IPS-20b (cell line): Measurements from ENCODE around the gene SMIM9.

ENCODE experiments used
- H3K27ac ChIP-seq: one replicate; pipeline ENCODE4 v1.5.1; 2013; ENCODE audit warnings: low read length
- H3K27me3 ChIP-seq: 2 replicates; pipeline ENCODE4 v1.6.1; 2013; ENCODE audit warnings: mild to moderate bottlenecking, low read length, inconsistent platforms; ENCODE audit not compliant: insufficient read depth
- H3K36me3 ChIP-seq: 2 replicates; pipeline ENCODE4 v1.6.1; 2013; ENCODE audit warnings: low read depth, mild to moderate bottlenecking, inconsistent platforms, low read length, moderate library complexity; ENCODE audit not compliant: insufficient read depth
- H3K4me1 ChIP-seq: 2 replicates; pipeline ENCODE4 v1.6.1; 2013; ENCODE audit warnings: mild to moderate bottlenecking, control low read depth, inconsistent platforms, low read length, moderate library complexity; ENCODE audit not compliant: insufficient read depth
- H3K4me3 ChIP-seq: 2 replicates; pipeline ENCODE4 v1.5.1; 2013; ENCODE audit warnings: mild to moderate bottlenecking, low read length, inconsistent platforms
- H3K9ac ChIP-seq: 2 replicates; pipeline ENCODE4 v1.6.1; 2013; ENCODE audit warnings: low read depth, mild to moderate bottlenecking, inconsistent platforms, low read length, moderate library complexity
- H3K9me3 ChIP-seq: 2 replicates; pipeline ENCODE4 v1.6.1; 2013; ENCODE audit warnings: mild to moderate bottlenecking, low read depth, low read length, inconsistent platforms; ENCODE audit not compliant: insufficient read depth

The SMIM9 gene

DNA sequence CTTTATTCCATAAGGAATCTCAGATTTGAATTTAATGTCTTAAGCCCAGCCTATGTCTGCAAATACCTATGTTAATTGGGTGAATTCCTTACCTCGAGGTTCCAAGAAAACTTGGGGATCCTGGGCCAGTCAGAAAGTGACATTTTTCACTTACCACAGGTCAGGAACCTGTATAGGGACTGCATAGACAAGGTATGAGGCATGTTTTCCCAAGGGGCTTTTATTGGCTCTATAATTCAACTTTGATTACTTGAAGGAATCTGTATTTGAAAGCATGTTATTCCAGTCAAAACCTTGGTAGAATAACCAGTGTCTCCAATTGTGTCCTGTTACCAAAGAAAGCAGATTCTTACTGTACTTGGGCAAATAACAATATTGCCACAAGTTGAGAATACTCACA, 20.7 kb downstream of the SMIM9 start:
- no peak overlapping the region for H3K9ac ChIP-seq
- H3K36me3 ChIP-seq = no peaks in the 10 kb centered on the region
- peaks cover 9% of the 10 kb centered on the region; the same call in 1 of the 2 replicates for H3K4me1 ChIP-seq
- no peak overlapping the region for H3K4me3 ChIP-seq
- H3K9me3 ChIP-seq = no peaks in the 10 kb centered on the region; the same call in 1 of the 2 replicates
- H3K27me3 ChIP-seq = no peaks in the 10 kb centered on the region
- no peak overlapping the region for H3K27ac ChIP-seq

DNA sequence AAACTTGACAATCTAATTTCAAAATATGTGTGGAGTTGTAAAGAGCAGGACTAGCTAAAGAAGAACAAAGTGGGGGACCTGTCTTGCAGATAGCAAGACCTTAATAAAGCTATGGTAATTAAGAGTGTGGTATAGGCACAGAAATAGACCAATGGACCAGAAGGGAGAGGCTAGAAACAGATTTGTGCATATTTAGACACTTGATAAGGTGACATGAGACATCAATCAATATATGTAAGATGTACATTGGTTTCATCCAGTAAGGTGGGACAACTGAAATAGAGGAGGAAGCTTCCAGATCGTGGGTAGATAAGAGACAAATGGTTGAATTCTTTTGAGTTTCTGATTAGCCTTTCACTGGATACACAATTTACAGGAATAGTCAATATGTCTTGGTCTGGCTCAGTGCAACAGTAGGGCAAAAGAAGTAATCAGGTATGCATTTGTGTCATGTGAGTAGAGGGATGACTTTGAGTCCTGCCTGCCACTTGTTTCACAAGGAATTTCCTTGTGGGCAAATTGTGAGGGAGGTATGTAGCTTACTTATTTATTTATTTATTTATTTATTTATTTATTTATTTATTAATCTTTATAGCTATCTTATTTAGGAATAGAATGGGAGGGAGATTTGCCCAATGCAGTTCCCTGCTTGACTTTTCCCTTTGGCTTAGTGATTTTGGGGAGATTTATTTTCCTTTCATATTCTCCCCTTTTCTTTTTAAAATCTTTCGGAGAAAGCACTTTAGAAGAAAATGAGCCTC, 21.9 kb downstream of the SMIM9 start:
- H3K27me3 ChIP-seq = no peaks in the 10 kb centered on the region
- no peak overlapping the region for H3K27ac ChIP-seq
- no peaks in the 10 kb centered on the region; the same call in 1 of the 2 replicates for H3K9me3 ChIP-seq
- no peaks in the 10 kb centered on the region for H3K36me3 ChIP-seq
- peaks cover 9% of the 10 kb centered on the region; the same call in 1 of the 2 replicates for H3K4me1 ChIP-seq
- no peak overlapping the region for H3K4me3 ChIP-seq
- H3K9ac ChIP-seq = no peak overlapping the region

DNA sequence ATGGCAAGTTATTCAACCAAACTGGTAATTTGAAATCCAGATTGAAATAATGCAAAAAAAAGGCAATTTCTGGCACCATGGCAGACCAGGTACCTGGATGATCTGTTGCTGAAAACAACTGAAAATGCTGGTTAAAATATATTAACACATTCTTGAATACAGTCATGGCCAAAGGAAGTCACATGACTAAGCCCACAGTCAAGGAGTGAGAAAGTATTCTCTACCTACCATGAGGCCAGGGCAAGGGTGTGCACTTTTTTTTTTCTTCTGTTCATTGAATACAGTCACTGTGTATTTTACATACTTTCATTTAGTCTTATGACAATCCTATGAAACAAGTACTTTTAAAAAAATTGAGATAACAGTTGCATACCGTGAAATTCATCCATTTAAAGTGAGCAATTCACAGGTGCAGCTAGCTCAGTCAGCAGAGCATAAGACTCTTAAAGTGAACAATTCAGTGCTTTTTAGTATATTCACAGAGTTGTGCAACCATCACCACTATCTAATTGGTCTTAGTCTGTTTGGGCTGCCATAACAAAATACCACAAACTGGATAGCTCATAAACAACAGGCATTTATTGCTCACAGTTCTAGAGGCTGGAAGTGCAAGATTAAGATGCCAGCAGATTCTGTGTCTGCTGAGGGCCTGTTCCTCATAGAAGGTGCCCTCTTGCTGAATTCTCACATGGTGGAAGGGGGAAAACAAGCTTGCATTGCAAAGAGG, 24.4 kb downstream of the SMIM9 start:
- Histone ChIP-seq H3K27me3 (peaks cover 8% of the 10 kb centered on the region; the same call in 1 of the 2 replicates), H3K27ac (no peak overlapping the region), H3K36me3 (no peaks in the 10 kb centered on the region), H3K4me3 (no peak overlapping the region), H3K9me3 (no peaks in the 10 kb centered on the region), H3K4me1 (peaks cover 9% of the 10 kb centered on the region; the same call in 1 of the 2 replicates), H3K9ac (no peak overlapping the region)

DNA sequence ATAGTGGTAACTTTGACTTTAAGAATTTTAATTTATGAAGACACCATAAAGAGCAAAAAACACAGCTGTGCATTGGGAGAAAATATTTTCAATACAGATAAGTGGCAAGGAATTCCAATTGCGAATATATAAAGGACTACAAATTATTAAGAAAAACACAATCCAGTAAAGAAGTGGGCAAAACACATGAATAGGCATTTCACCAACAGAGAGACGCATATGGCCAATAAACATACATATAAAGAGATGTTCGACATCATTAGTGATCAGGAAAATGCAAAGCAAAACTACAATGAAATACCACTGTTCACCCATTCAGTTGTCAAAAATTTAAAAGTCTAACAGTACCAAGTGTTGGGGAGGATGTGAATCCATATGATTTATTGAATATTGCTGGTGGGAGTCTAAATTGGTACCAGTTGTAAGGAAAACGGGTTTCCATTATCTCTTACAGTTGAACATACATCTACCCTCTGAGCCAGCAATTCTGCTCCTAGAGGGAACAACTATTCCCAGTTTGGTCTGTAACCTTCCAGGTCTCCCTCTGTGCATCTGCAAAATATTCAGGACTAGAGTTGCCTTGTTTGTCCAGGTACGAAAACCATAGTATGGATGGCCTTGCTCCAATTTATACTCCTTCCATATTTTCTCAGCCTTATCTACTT, 27.5 kb downstream of the SMIM9 start:
- Histone ChIP-seq H3K4me1 (peaks cover 6% of the 10 kb centered on the region; the same call in 1 of the 2 replicates), H3K9me3 (no peaks in the 10 kb centered on the region), H3K27me3 (peaks cover 40% of the 10 kb centered on the region), H3K27ac (no peak overlapping the region), H3K4me3 (no peak overlapping the region), H3K9ac (no peak overlapping the region), H3K36me3 (no peaks in the 10 kb centered on the region)

GRCh38 chrX:154805696-154806091, 28.8 kb downstream of the SMIM9 start:
- Histone ChIP-seq H3K9ac (no peak overlapping the region; the same call in 1 of the 2 replicates), H3K27me3 (peaks cover 52% of the 10 kb centered on the region), H3K27ac (no peak overlapping the region), H3K36me3 (no peaks in the 10 kb centered on the region), H3K4me1 (peaks cover 6% of the 10 kb centered on the region; the same call in 1 of the 2 replicates), H3K9me3 (no peaks in the 10 kb centered on the region), H3K4me3 (peak overlapping the region; percentile 55)

DNA sequence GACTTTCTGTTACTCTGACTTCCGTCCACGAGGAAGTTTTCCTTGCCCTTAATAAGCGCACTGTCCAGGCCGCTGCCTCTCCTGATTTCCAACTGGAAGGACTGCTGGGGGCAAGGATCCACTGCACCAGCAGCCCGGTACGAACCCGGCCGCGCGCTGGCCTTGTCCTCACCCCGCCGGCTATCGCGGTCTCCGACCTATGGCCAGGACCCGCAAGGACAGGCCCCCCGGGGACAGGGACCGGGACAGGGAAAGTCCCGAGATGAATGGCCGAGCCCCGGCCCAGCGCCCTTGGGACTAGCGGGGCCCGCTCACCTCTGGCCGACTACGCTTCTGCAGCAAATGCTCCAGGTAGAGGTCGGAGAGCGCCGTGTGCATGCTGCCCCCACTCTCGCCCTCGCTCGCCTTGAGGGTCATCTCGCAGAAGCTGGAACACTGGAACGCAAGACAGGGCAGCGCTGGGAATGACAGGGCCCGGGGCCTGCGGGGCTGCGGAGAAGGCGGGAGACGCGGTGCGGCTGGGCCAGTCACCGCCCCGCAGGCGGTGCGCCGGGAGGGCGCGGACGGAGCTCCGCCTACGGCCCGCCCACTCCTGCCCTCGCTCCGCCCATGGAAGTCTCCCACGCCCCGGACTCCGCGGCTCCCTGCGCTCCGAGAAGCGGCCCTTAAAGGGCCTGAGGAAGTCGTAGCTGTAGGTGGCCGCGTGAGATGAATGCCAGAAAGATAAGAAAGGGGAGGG, 29.3 kb downstream of the SMIM9 start, which contains the start of gene MPP1:
TSS of gene MPP1 (minus strand) at position 529 of the 739 bp plus-strand sequence. CDS start at position 417, 112 bp downstream.
- Histone ChIP-seq H3K36me3 (no peaks in the 10 kb centered on the region), H3K9me3 (no peaks in the 10 kb centered on the region), H3K27me3 (peaks cover 58% of the 10 kb centered on the region), H3K27ac (no peak within 1 kb of the TSS), H3K4me3 (peak within 1 kb of the TSS; percentile 55), H3K4me1 (peaks cover 3% of the 10 kb centered on the region; the same call in 1 of the 2 replicates), H3K9ac (no peak within 1 kb of the TSS; the same call in 1 of the 2 replicates)

GRCh38 chrX:154804261-154804956, 30.1 kb downstream of the SMIM9 start:
- H3K27me3 ChIP-seq = peaks cover 61% of the 10 kb centered on the region
- H3K36me3 ChIP-seq = no peaks in the 10 kb centered on the region
- peaks cover 1% of the 10 kb centered on the region; the same call in 1 of the 2 replicates for H3K4me1 ChIP-seq
- no peaks in the 10 kb centered on the region for H3K9me3 ChIP-seq
- H3K4me3 ChIP-seq = peak overlapping the region; percentile 55
- no peak overlapping the region; the same call in 1 of the 2 replicates for H3K9ac ChIP-seq
- H3K27ac ChIP-seq = no peak overlapping the region

DNA sequence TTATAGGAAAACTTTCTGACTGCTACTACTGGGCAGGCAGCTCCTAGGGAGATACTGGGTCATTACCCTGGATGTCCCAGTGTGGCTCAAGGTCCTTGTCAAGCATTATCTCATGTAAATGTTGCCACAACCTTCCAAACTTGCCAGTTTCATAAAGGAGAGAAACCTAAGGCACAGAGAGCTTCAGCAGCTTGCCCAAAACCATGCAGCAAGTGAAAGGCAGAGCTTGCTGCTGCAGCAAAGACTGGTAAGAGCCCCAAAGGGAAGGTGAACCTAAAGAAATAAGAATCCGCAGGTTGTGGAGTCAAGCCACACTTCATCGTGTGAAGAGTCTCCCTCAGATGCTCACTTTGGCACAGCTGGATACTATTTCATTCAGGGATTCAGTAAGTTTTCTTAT, 31.5 kb downstream of the SMIM9 start:
- Histone ChIP-seq H3K27me3 (peaks cover 72% of the 10 kb centered on the region), H3K9ac (no peak overlapping the region), H3K4me3 (no peak overlapping the region), H3K36me3 (no peaks in the 10 kb centered on the region), H3K9me3 (no peaks in the 10 kb centered on the region), H3K4me1 (peaks cover 4% of the 10 kb centered on the region; the same call in 1 of the 2 replicates), H3K27ac (no peak overlapping the region)

DNA sequence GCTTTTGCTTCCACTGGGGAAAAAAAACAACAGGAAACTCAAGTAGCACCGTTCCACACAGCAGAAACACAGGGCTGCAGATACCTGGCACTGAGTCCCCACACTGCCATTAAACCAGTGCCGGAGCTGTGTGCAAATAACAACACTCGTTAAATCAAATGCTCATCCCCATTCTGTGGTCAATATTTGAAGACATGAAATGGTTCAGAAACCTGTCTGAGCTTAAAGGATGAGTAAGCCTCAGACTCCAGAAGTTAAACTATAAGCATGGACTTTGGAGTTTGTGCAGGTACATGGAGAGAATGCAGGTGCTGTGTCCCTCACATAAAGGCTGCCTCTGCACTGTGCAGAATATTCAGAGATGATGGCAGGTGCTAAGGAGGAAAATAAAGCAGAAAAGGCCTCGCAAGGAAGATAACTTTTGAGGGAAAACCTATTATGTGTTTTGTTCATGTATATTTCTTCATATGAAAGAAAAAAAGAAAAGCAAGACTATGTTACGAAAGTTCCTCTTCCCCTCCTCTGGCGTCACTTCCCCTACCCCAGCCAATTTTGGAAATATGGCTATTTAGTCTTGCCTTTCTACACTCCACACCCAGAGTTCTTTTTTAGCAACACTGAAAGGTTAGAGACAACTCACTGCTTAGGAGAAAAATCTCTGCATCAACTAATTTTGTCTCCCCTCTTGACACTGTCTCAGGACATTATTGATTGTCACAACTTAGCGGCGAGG, 33.8 kb downstream of the SMIM9 start:
- Histone ChIP-seq H3K36me3 (no peaks in the 10 kb centered on the region), H3K4me3 (no peak overlapping the region), H3K9me3 (no peaks in the 10 kb centered on the region), H3K27ac (no peak overlapping the region), H3K27me3 (peaks cover 81% of the 10 kb centered on the region), H3K4me1 (peaks cover 4% of the 10 kb centered on the region; the same call in 1 of the 2 replicates), H3K9ac (no peak overlapping the region)
